GM18867 (cell line): Measurements from ENCODE around the gene FHIT.
"Not testable (repeated sequence)": the region's sequence is repeated elsewhere in the genome, so short reads cannot be mapped to it uniquely, and the experiment has no call there.

ENCODE experiments used
- ATAC-seq: cut with Tn5 transposase; IDR thresholded peaks from one replicate; pipeline ENCODE4 v1.9.1; 2021; ENCODE audit warnings: mild to moderate bottlenecking, moderate library complexity; ENCODE audit not compliant: unreplicated experiment

FHIT gene

DNA sequence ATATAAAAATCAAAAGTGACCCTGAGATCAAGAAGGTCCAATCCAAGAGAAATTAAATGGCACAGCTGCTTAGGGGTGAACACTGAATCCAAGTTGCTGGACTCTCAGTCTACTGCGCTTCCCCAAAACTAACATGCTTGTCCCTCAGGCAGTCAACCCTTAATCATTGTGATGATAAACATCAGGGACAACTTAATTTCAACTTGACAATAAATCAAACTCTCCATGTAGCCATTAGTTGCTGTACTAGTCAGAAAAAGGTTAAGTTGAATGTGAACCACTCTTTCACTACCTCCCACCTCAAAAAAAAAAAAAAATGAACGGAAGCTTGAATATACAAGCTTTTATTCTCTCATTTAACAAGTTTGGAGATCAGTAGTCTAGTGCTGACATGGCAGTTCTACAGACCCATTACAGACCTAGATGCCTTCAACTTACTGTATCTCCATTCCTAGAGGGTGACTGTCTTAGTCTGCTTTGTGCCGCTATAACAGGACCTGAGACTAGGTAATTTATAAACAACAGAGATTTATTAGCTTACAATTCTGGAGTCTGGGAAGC, 185.7 kb downstream of the FHIT start:
- no peak for ATAC-seq

DNA sequence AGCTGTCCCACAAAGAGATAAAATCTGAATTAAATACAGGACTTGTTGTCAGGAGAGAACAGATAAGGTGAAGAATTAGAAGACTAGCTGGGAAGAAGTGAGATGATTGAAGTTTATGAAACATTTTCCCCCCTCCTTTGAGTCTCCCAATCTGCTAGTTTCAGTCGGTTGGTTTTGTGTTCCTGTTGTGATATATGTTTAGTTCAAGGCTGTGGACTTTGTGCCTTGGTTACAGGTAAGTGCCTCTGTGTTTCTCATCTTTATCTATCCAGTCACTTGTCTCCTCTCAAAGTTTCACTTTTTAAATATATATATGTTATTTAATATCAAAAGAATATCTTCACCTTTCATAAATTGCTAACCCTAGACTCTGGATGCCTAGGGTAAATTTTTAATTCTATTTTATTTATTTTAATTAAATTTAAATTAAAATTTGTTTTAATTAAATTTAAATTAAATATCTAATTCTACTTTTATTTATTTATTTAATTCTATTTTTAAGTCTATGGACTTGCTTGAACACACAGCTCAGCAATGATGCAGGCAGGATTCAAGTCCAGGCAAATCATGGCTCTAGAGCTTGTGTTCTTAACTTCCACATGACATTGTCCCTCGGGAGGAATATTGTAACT, 190.0 kb downstream of the FHIT start:
- ATAC-seq: no peak

DNA sequence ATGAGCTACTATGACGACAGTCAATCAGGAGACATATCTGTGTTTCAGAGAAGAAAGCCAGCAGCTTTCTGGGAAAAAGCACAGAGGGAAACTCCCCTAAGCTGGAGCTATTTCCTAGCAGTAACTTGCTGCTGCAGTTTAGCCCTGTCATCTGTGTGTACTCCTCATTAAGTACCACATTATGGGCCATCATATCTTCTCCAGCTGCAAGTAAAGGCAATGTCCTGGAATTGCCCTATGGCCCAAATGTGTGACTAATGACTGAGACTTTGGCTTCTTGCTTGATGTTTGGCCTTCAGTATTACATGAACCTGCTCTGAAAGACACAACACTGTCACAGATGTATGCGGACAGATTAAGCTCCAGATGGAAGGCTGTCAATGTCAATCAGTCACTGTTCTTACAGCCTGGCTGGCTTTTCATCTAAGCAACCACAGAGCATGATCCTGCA, 190.8 kb downstream of the FHIT start:
- ATAC-seq: no peak

DNA sequence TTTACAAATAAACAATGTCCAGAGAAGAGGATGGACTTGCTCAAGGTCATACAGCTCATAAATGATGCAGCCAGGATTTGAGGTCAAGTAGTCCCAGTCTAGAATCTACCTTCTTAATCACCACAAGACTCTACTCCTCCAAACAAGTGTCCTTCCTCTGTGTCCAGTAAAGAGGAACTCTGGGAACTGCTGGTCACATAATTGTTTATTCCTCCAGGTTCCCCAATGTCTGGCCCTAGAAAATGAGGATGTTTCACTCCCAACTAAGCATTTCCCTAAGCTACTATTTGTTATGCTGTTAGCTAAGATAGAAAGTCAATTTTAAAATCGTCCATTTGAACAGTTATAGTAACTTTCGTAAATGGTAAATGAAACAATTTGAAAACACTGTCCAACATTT, 192.4 kb downstream of the FHIT start:
- no peak for ATAC-seq

DNA sequence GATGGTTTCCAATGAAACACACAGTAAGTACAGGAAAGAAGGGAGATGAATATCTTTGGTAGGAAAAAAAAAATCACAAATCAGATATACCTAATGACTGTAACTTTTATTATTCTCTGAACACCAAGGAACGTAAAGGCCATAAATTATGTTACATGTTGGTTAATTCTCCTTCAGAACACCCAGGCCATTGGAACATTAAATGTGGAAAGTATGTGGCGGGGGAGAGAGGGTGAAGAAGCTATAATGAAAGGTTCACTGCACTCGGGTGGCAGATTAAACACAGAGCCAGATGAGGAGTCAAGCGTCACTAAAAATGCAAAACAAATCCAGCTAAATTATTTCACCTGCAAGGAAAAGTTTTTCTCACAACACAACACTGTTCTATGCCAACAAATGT, 193.8 kb downstream of the FHIT start:
- ATAC-seq: no peak

DNA sequence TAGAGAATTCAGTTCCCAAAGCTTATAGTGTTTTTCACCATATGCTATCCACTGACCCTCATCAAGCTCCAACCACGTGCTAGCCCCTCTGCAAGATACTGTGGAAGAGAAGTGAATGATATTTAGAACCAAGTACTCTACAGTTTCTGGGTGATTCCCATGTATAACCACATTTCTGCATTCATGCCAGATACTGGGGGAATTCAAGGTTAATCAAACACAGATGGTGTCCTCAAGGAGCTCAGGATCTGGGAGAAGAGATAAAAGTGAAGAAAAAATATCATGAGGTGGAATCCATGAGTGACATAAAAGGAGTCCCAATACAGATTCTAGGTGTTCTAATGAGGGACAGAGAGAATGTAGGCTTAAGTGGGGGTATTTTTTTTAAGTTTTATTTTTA, 195.8 kb downstream of the FHIT start:
- no peak for ATAC-seq

DNA sequence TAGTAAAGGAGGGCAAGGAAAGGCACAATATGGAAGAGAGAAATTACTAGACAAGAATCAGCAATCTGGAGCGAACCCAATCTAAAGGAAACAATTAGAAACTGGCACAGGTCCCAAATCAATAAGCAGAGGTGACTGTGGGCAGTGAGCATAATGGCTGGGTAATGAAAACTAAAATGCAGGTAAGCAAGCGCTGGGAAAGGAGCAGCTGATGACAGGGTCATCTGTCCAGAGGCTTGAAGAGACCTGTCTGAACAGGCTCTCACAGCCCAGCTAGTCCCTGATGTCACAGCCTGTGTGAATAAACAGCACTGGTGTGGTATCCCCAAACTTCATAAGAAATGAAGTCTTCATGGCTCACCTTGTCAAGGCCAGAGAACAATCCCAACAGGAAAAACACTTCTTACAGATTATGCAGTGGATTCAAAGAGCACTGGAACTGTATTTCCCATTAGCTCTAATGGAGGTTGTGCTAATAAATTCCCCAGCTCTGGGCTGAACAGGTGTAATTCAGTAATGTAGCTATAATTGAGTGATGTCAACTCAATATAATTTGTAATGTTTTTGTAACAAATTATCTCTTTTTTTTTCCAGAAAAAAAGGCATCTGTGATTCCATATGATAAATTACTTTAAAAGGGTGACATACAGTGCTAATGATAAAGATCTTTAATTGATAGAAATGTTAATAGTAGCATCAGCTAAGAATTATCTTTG, 197.3 kb downstream of the FHIT start:
- ATAC-seq: no peak

DNA sequence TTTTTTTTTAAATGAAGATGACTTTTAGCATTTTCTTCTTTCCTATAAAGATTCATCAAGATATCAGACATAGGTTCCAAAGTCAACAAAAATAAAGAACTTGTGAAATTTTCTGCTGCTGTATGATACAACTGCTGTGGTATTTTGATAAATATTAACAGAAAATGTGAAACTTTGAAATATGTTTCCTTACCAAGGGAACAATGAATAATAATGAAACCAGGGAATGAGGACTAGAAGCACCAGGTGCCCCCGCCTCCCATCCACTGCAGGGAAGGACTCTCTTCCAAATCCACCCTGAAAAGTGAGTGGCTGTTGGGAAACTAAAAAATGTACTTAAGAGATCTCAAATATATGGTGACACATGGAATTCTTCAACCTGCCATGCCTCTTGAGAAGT, 198.4 kb downstream of the FHIT start:
- no peak for ATAC-seq

DNA sequence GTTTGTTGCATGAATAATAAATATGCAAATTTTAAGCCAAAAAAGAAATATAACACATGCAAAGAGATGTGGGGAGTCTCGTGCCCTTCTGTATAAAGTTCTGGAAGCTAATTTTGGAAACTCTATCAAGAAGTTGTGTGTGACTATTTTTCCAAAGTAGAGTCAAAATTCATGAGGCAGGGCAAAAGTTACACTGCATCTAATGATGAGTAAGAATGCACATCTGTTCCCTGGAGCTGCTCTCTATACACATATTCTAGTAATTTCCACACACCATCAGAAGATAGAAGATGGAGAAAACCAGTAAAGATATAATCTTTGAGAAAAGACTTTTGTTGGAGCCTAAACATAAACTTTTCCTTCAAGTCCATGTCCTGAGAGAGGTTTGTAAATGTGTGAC, 199.6 kb downstream of the FHIT start:
- ATAC-seq: no peak

DNA sequence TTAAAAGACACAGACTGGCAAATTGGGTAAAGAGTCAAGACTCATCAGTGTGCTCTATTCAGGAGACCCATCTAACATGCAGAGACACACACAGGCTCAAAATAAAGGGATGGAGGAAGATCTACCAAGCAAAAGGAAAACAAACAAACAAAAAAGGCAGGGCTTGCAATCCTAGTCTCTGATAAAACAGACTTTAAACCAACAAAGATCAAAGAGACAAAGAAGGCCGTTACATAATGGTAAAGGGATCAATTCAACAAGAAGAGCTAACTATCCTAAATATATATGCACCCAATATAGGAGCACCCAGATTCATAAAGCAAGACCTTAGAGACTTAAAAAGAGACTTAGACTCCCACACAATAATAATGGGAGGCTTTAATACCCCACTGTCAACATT, 206.1 kb downstream of the FHIT start:
- not testable (repeated sequence) for ATAC-seq

DNA sequence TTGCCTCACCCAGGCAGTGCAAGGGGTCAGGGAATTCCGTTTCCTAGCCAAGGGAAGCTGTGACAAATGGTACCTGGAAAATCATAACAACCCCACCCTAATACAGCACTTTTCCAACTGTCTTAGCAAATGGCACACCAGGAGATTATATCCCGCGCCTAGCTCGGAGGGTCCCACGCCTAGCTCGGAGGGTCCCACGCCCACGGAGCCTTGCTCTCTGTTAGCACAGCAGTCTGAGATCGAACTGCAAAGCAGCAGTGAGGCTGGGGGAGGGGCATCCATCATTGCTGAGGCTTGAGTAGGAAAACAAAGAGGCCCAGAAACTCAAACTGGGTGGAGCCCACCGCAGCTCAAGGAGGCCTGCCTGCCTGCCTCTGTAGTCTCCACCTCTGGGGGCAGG, 208.1 kb downstream of the FHIT start:
- no peak for ATAC-seq

DNA sequence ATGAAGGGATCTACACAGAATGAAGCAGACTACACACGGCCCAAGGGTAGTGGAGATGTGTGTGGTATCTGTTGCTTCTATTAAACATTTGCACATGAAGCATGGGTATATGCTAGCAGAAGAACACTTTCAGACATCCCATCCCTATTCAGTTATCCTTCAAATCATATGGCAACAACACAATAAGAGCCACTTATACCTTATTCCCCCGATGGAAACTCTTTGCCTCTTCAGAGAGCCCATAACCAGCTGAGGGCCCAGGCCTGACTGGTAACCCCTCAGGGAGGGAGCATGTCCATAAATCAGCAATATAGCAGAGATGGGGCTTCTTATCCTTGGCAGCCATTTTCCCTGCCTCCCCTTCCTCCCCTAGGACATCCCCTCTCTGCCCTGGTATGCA, 210.6 kb downstream of the FHIT start:
- ATAC-seq: no peak

DNA sequence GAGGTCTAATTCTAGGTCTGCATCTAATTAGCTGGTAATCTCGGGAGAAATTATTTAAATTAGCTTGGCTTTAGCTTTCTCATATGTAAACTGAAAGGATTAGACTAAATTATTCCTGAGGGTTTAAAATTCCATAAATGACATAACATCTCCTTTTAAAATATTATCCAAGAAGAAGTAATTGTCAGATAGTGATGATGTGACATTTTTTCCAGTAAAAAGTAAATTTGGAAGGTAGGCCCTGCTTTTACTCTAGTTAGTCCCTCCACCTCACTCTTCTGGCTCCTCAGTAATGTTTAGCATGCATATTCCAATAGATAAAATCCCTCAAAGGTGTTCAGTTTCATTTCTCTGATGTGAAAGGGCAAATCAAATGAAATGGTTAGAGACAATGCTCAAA, 215.7 kb downstream of the FHIT start:
- no peak for ATAC-seq

DNA sequence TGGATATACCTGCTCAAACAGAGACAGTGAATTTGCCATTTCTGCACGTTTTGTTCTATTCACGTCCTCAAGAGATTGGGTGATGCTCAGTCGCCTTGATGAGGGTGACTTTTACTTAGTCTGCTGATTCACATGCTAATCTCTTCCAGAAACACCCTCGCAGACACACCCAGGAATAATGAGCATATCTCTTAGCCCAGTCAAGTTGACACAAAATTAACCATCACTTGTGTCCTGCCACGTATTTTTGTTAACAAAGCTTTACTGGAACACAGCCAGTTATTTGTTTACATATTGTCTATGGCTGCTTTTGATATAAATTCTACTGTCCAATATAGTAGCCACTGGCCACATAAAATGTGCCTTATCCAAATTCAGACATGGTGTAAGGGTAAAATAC, 218.3 kb downstream of the FHIT start:
- no peak for ATAC-seq

DNA sequence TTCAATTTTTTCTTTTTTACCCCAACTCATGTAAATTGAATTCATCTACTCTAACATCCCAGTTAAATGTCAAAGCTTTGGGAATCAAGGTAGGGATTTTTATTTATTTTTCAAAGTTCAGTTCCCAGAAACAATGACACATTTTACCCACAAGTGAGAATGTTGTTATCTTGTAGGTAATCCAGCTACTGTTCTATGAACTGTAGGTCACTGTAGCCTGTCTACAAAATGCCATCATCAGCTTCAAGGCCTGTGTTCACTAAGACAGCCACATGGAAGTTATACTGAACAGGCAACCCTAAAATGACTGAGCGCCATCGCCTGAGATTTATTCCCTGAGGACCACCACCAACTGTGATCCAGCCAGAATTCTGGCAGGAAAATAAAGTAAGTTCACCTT, 219.7 kb downstream of the FHIT start:
- no peak for ATAC-seq

DNA sequence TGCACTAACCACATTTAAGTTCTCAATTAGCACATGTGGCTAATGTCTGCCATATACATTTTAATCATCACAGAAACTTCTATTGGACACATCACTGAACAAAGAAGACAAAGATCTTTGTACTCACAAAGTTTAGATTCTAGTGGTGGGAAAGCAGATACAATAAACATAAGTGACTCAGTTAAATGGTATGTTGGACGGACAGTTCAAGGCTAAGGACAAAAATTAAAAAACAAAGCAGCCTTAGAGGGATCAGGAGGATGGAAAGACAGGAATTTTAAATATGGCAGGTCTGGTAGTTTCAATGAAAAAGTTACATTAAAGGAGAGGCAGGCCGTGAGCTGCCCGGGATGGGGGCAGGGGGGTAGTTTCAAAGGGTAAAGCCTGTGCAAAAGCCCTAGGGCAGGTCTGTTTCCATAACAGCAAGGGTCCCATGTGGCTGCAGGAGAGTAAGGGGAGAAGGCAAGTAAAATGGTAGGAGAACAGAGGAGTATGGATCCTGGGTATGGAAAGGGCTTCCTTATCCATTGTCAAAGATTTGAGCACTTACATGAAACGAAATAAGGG, 220.7 kb downstream of the FHIT start:
- ATAC-seq: no peak

DNA sequence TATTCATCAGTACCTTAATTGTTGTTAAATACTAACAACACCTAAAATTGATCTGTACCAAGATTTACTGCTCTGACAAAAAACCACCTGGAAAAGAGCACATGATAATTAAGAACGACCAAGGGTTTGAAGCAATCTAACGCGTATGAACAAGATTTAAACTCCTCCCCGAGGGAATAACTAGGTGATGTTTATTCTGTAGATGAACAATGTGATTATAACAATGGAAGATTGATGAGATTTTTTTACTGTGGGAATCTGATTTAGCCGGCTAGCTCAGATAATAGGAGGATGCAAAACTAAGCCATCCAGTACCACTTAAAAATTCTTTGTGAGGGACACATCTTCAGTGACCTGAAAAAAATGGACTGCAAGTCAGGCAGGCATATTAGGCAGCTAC, 222.1 kb downstream of the FHIT start:
- no peak for ATAC-seq

DNA sequence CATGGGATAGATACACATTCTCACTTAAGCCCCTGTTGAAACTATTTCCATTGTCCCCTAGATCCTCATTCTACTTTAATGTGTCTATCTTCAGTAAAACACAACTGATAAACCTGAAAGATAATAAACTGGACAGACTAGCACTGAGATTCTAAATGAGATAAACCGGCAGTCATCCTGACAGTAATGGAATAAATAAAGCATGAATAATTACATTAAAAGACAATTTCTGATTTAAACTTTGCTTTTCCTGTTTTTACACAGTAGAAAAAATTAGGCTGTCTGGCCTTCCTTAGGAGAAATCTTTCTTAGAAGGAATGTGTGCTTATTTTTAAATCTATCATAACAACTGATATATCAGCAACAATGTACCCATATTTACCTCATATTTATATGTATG, 232.4 kb downstream of the FHIT start:
- ATAC-seq: no peak

DNA sequence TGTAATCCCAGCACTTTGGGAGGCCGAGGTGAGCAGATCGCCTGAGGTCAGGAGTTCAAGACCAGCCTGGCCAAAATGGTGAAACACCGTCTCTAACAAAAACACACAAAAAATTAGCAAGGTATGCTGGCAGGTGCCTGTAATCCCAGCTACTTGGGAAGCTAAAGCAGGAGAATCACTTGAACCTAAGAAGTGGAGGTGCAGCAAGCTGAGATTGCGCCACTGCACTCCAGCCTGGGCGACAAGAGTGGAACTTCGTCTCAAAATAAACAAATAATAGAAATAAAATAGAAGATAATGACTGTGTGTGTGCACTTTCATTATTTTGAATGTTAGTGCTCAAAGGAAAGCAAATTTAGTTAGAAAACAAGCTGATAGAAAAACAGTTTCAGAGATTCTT, 234.2 kb downstream of the FHIT start:
- not testable (repeated sequence) for ATAC-seq

DNA sequence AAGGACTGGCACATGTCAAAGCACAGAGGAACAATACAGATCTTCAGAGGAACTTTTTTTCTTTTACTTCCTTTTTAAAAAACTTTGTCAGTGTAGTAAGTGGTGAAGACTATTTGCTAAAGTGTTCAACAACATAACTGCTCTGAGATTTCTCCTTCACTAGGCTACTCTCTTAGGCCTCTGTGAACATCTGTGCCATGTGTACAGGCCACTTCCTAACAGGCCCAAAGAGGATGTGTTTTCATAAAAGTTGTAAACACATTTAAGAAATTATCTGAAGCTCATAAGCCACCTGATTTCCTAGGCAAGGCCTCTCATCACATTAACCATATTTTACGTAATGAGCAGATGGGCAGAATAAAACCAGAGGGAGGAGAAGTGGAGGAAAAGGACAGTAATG, 235.4 kb downstream of the FHIT start:
- ATAC-seq: no peak

DNA sequence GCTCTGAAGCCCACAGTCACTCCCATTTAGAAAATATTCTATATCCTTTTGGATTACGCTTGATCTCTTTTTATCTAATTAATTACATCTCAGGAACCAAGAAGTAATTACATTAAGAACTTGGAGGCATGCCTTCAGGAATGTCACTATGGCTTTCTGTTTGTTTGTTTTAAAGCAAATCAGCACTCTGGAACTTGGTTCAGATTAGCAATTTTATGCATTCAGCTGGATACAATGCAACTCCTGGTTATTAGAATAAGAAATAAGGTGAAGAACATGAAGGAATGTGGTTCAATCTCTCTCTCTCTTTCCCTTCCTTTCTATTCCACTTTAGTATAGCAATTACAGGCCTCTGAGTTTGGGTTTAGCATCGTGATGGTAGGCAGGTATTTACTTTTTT, 235.8 kb downstream of the FHIT start:
- ATAC-seq: no peak

DNA sequence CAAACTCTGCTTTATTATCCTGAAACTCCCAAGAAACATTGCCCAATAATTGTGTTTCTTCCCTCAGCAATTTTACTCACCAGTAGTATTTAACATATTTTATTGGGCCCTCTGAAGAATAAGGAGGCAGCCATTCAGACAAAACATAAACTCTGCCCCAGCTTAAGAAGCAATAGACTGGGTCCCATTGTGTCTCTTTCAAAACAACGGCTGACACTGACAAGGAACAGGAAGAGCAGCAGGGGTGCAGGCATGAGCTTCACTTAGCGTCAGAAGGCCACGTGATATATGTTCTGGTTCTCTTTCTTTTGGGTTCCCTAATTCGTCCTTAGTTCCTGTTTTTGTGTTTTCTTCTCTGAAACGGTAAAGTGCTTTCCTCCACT, 242.3 kb downstream of the FHIT start:
- no peak for ATAC-seq
